NCI-H128 (cell line): ENCODE results near the gene FGF14.
A peak's percentile ranks its signal among the peaks of the same experiment; 100 is the strongest.

Experiments used
- DNase-seq: peaks from one replicate; lab custom pipeline; 2025; ENCODE audit not compliant: unreplicated experiment; lab: John Stamatoyannopoulos, UW

Gene FGF14

DNA sequence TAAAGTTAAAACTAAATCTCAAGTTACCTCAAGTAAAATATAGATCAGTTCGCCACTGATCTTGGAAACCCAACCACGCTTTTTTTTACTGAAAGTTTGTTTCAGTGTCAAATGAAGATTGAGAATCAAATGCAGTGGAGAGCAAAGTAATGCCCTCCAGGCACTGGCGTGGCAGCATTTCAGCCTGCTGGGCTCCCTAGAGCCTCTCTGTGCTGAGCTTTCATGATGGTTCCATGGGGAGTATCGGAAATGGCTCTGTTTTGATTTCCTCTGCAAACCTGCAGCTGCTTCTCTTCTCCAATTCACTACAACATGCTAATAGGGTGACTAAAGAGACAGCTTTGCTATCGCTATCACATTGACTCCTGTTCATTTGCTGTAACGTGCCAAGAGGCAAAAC, 141.6 kb downstream of the FGF14 start:
- no peak for DNase-seq

DNA sequence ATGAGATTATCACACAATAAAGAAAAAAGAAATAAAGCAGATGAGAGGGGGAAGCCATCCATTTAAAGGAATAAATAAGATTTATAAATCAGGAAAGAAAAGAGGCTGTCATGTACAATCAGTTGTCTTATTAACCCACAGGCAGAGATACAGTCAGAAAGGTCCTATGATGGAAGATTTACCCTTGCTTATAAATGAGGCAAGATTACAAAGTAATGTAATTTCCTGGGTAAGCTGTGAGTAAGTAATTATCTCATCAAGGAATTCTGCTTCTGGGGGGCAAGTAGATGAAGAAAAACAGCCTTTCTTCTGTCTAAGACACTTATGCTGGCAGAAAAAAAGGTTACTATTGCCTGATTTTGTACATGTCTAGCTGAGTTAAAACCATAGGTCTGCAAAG, 146.4 kb downstream of the FGF14 start:
- no peak for DNase-seq

DNA sequence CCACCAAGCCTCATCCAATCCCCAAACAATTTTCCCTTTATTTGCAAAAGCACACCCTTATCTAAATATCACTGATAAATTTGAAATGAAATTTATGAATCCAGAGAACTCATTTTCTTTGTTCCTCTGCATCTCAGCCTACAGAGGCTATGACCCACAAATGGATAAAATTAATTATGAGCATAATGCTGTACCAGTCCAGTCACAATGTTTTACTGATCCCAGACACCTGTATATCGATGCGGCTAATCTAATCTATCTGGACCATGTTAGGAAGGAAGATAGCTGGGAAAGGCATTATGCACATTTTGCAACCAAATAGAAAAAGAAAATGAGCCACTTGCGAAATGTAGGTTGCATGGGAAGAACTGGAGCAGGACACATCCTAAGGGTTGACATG, 150.0 kb downstream of the FGF14 start:
- no peak for DNase-seq

DNA sequence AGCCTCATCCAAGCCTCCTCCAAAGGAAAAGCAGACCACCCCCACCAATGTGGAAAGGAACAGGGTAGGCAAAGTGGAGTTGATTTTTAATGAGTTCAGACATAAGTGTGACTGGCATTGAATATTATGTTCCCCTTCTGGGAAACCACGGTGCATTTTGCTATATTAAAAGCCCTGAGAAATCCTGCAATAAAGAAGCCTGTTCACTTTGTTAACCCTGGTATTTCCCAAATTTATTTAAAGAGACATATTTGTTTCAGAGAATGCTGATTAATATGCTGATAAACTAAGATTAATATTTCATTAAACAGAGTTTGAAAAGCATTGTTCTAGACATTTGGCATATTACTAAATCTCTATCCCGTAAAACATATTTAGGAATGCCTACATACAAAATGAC, 151.4 kb downstream of the FGF14 start:
- DNase-seq: no peak

DNA sequence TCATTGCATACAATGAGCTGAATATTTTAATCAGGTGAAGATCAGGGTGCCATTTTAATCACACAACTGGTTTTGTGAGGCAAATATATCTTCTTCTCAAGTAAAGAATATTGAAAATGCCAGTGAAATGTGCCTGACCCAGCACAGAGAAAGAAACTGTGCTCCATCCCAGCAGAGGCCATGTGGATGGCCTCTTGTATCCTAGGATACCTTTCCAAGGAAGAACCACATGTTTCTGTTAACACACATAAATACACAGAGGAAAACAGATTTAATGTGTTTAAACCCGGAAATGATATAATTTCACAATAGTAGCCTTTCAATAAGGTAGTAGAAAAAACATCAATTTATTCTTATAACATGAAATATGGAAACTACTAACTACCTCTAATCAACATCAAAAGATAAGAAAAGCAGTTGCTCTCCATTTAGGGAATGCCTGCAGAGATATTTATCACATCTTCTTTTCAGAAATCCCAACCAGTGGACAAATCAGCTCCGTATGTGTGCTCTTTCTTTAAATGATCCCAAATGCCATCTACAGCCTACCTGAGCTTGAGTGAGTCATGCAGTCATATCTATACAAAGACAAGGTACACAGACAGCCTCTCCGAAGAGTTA, 157.1 kb downstream of the FGF14 start:
- DNase-seq: no peak

DNA sequence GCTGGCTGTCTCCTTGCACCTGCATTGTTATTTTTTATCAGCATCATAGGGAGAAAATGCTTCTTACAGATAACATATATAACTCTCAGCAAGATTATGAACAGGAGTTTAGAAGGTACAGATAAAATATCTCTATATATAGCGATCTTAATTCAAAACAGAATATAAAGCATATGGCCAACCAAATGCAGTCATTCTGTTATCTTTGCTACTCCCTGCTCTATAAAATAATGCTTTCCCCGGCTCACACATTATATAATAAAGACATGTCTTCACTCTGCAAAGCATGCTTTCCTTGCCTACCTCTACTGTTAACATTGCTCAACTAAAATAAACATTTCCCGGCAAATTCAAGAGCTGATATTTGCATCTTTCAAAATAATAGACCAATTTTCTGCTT, 161.7 kb downstream of the FGF14 start:
- no peak for DNase-seq

DNA sequence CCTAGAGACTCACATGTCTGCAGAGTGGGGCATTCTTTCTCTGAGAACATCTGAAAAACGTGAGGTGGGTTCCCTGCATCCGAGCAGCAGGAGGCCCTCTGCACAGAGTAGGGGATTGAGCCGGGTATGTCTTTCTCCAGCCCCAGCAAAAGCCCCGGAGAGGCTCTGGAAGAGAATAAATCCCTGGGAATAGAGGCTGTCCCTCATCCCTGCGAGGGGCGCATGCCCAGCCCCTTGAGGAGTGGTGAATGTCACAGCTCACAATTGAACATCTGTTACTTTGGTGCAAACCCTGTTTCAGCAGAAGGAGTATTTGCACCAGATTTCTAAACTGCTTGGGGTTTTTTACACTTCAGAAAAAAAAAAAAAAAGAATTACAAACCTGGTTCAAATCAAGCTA, 164.6 kb downstream of the FGF14 start:
- DNase-seq: no peak

DNA sequence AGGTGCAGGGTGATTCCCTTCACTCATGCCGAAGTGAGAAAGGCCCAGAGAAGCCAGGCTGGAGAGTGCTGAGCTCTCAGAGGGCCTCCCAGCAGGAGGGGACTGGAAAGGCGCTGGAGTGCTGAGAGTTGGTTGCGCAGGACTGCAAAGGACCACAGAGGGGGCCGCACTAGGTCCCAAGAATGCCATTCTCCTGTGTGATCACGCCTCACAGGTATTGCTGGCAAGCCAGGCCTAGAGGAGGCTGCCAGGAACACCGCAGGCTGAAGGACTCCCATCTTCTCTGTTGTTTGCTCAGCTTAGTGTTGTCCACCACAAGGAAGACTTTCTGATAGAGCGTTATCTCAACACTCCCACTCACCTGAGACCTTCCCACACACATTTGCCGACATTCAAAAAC, 165.0 kb downstream of the FGF14 start:
- no peak for DNase-seq

DNA sequence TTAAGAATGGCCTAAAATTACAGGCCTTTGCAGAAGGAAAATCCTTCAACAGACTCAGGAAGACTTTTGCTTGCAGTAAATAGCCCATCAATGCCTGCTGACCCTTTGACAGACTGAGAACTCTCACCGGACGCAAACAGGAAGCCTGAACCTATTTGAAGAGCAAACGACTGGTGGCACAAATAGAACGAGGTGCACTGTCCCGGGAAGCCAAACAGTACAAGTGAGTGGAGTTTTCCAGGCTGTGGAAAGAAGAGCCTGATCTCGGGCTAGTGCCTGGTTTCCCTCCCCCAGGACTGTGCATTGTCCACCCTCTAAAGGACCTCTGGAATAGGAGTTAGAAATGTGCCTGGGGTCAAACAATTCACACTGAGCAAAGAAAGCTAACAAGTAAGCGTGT, 165.5 kb downstream of the FGF14 start:
- no peak for DNase-seq

DNA sequence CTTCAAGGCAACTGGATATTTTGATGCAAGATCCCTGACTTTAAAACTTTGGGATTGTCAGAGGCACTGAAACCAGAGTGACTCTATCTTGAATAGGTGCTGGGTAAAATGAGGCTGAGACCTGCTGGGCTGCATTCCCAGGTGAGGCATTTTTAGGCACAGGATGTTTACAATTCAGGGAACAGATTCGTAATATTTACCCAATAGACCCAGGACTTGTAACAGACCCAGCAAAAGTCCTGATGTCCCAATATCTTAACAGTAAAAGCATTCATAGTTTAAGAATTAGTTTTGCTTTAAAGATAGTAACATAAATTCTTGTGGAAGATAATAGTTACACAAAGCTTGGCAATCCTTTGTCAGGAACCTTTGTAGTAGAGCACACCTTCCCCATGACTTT, 166.2 kb downstream of the FGF14 start:
- DNase-seq: no peak

DNA sequence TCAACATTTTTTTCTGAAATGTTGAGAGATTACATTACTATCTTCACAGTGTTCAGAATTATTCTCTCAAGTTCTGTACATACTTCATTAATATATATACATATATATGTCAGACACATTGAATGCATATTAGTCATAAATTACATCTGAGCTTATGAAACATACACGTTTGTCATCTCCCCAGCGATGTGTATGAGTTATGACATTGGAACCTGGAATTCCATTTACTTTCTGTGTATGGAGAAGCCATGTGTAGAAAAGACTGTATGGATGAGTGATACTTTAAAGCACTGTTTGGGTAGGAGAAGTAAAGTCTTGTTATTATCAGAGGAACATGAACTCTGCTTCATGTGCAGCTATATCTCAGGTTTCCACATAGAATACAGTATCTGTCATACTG, 167.2 kb downstream of the FGF14 start:
- no peak for DNase-seq

DNA sequence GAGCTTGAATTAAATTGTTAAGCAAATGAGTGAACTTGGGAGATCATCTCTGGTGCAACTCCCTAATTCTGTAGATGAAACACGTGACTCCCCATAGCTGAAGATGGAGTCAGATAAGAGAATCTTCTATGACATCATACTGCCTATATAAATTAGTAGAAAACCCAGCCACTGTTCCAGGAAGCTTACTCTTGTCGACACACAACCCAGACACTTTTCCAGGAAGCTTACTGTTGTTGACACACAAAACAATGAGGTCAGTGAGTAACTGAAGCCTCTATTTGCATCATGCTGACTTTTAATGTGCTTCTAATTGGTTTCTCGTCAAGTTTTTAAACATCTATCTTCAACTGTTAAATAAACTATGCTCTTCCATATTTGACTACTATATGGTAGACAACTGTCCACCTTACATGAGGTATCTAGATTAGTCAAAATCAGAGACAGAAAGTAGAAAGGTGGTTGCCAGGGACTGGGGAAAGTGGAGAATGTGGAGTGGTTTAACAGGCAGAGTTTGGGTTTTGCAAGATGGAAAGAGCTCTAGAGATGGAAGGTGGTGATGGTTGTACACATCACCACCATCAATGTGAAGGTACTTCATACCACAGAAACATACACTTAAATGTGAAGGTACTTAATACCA, 168.2 kb downstream of the FGF14 start:
- DNase-seq: no peak

DNA sequence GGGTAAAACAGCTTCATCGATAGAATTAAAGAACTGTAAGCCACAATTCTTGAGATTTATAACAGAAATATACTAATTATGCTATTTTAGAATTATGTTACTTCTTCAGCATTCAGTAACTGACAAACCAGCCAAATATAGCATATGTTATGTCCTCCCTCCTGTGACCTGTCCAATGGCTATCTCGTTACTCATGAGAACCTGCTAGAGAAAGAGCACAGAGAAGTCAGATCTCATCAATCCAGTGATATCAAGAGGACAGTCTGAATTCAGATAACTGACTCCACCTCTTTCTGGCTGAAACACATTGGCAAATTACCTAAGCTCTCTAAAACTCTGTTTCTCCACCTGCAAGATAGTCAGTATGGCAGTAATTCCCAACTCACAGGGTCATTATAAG, 170.4 kb downstream of the FGF14 start:
- no peak for DNase-seq

DNA sequence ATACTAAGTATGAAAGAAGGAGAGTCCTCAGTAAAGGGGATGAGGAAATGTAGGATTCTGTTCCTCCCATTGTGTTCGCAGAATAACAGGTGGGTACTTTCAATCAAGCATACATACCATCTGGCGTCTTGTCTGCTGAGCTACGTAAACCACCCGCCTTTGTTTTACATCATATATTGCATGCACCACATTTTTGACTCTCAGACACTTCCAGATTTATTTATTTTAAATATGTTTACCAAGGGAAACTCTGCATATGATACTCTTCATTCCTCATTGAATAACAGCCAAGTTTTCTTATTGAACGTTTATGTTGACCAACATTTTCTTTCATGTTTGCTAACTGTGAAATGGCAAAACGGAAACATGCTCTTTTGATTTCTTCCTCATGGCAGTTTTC, 174.1 kb downstream of the FGF14 start:
- DNase-seq: no peak

DNA sequence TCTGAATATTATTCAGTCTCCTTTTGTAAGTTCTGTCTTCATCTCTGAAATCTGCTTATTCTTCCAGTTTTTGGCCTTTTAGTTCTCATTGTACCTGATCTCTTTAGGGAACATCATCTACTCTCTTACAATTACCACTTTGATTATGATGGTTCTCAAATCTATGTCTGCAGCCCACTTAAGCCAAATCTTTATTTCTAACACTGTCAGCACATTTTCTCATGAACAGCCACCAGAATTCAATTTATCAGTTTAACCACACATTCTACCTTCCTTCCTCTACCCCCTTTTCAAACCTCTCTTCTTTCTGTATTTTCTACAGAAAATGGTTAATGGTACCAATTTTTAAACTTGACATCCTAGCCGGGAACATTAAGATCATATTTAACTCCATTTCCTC, 175.3 kb downstream of the FGF14 start:
- no peak for DNase-seq

DNA sequence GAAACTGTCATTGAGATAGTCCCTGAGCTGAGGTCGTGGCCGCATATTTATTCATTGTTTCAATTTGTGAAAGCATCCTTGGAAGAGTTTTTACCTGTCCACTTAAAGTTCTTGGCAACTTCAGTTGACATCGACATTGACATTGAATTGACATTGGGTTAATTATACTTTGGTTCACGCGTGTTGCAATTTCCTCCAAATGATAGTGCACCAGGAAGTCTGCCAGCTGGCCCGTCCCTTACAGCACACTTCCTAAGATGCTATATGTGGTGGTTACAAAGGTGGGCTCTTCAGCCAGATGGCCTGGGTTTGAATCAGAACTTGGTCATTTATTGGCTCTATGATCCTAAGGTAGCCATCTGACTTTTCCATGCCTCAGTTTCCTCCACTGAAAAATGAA, 176.0 kb downstream of the FGF14 start:
- no peak for DNase-seq

DNA sequence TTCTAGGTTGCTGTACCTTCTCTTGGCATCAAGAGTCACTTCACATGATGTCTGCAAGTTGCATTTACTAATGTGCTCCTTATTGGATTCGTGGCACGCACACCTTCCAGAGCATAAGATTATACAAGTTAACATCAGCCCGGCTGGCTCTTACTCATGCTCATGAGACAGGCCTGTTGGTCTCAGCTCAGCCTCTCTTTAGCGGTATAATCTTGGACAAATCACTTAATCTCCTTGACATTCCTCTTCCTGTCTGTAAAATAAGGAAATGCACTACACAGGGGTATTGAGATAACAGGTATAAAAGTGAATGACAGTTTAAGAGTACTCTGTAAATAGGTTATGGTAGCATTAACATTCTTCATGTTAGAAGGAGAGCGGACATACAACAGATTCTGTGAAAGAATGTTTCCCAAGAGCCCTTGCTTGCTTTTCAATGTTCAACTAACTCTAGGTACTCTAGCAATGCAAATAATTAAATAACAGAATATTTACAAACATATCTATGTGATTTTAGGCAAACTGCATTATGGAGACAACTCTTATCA, 181.1 kb downstream of the FGF14 start:
- DNase-seq: no peak

DNA sequence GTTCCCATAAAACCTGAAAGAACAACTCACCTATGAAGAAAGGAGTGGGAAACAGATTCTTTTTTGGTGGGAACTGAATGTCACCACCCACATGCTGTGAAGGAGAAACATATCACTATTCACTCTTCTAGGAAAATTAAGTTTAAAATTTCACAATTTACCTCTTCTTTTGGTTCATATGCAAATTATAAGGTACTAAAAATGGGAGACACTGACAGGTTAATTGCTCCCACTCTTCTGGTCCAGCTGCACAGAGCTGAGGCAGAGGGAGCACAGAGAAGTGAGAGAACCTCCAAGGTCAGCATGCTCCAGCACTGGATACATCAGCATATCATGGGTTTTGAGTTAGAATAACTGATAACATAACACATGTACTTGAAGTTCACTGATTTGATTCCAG, 186.9 kb downstream of the FGF14 start:
- no peak for DNase-seq

DNA sequence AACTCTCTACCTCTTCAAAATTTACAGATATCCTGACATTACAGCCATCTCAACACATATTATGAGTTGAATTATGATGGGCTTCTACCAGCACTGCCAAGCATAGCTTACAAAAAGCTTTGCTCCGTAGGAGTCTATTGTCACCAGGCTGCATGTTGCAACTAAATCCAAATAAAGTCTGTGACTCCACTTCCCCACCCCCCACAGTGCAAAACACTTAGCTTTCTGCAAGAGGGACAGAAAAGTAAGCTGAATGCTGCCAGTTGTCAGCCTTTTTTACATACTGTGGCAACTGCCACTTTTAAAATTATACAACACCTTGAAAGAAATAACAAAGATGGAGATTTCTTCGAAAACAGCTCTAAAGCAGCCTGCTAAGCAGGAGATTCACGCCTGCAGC, 189.1 kb downstream of the FGF14 start:
- peak; percentile 17 for DNase-seq

DNA sequence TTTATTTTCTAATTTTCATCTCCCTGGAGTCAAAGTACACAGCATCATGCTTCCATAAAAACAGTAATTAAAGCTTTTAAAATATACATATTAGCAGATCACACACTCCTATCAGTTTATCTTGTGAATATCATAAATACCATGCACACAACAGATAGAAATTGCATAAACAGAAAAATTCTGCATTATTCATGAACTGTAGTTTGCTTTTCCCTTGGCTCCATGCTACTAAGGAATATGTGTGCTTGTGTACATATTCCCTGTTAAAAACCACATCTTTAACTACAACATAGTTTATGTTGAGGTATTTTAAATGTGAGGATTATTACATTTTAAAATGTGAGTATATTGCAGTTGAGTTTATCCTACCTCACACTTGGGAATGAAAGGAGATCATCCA, 193.5 kb downstream of the FGF14 start:
- DNase-seq: no peak

DNA sequence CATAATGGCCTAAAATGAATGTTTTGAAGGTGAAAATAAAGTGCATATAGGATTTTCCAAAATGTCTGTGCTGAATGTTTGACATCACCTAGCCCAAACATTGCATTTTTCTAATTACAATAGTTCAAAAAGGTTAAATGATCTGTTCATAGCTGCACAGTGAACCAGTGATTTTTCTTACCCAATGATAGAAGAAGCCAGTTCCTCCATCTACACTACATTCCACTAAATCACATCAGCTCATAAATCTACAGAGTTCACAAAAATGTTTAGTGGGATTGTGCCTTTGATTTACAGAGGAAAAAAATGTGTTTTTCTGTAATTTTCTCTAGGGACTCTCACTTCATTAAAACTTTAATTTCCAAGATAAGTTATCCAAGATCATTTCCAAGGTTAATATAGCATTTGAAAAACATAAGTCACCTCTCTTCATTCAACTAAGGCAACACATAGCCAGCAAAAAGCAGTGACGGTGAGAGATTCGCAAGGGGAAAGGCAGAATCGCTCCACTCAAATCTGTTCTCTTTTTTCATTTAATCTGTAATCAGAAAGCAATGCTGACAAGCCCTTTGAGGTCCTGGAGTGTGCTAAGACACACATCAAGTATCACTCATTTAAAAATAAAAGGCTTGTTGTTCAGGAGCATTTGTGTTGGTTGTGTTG, 194.0 kb downstream of the FGF14 start:
- DNase-seq: no peak

DNA sequence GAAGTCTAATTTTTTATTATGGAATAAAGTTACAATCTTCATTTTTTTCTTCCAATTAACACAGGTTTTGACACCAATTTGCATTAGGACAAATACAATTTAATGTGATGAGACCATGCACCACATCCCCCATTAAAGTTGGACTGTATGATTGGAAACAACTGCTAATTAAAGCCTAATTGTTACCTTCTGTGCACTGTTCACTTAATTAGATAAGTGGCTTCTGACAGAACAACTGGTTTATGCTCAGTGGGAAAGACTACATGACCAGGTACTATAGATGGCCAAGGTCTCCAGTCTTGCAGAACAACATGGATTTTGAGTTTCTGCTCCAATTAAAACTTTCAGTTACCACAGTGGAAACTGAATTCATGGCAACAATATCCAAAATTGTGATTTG, 198.1 kb downstream of the FGF14 start:
- DNase-seq: no peak
